Activated CD8-positive, alpha-beta T cell treated with anti-CD3 and anti-CD28 coated beads, Interleukin-2, amount 10 ng/mL, durations not matched to agents 7 days and 5 days (primary cell): ENCODE measurements around the gene ITM2A. TPM values are rescaled to one million over a fixed set of nuclear protein-coding genes. Genes with fewer than 3 reads are reported as not detected.

Experiments used
- ATAC-seq: fragments of 150-1000 bp; cut with Tn5 transposase; one replicate; pipeline ENCODE4 v1.10.0; 2021; ENCODE audit warnings: moderate library complexity
- CTCF ChIA-PET: fragments of 350-600 bp; sonication (Branson Sonifier 250); formaldehyde crosslinking; loops from one replicate; lab custom pipeline; 2021; ENCODE audit warnings: antibody characterized with exemption; lab: Charles Lee
- POLR2A ChIA-PET: fragments of 350-600 bp; sonication (Branson Sonifier 250); formaldehyde crosslinking; loops from one replicate; lab custom pipeline; 2021; ENCODE audit warnings: antibody characterized with exemption; lab: Charles Lee
- DNase-seq: peaks from one replicate; pipeline ENCODE4 v3.0.0-alpha.2; 2020
- H3K27ac Mint-ChIP-seq: one replicate; pipeline ENCODE4 v1.8.0; 2021; ENCODE audit warnings: mild to moderate bottlenecking, mixed read lengths
- H3K27me3 Mint-ChIP-seq: one replicate; pipeline ENCODE4 v1.8.0; 2021; ENCODE audit warnings: low read depth, mixed read lengths
- H3K36me3 Mint-ChIP-seq: one replicate; pipeline ENCODE4 v1.8.0; 2021; ENCODE audit warnings: low read depth, mixed read lengths
- H3K4me1 Mint-ChIP-seq: one replicate; pipeline ENCODE4 v1.8.0; 2021; ENCODE audit warnings: low read depth, mixed read lengths
- H3K4me3 Mint-ChIP-seq: one replicate; pipeline ENCODE4 v1.8.0; 2021; ENCODE audit warnings: mild to moderate bottlenecking, mixed read lengths
- H3K9me3 Mint-ChIP-seq: one replicate; pipeline ENCODE4 v1.8.0; 2022; ENCODE audit warnings: mixed read lengths; ENCODE audit not compliant: insufficient read depth
- total RNA-seq, 2 experiments: library from RNA; stranded (reverse); gene quantifications; one replicate each; pipeline ENCODE4 v1.2.3, GENCODE V29; 2021

The ITM2A gene
- total RNA-seq, 2 experiments from 2014 or later, result 74.3 to 75.9 TPM

DNA sequence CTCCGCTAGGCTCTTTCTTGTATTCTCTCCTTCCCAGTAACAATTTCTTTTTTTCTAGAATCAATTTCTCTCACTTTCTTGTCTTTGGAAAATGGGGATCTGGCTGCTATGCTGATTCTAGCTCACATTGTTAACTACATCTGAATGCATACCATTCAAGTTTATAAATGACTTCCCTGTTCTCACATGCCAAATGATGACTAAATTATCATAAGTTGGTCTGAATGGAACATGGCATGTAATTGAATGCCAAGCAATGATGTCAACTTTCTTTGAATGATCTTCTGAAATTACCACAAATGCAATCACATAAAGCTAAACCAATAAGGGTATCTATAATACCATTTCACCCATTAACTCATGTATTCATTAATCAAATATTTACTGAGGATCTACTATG, 2.7 kb upstream of the ITM2A start:
- peaks cover 32% of the 10 kb centered on the region for H3K4me1 Mint-ChIP-seq
- H3K9me3 Mint-ChIP-seq, result no peaks in the 10 kb centered on the region
- H3K36me3 Mint-ChIP-seq, result peaks cover 3% of the 10 kb centered on the region
- H3K4me3 Mint-ChIP-seq, result no peak overlapping the region
- H3K27me3 Mint-ChIP-seq, result no peaks in the 10 kb centered on the region
- CTCF ChIA-PET, result no interaction called here
- ATAC-seq, result no peak
- no peak overlapping the region for H3K27ac Mint-ChIP-seq
- POLR2A ChIA-PET, result no interaction called here
- no peak for DNase-seq

DNA sequence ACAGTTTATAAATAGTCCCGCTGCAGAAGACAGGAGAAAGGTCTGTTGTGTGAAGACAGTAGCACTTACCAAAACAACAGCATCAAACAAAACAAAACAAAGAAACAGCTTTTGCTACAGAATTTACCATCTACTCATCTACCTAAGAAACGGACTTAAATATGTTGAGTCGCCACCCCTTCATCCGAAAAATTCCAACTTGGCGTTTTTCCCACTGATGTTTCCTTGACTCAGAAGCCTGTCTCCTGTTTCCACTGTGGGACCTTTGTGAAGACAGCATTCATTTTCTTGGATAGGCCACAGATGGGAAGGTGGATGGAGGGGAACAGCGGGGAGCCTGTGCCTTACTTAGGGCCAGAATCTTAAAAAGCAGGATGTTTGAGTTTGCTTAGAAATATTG, 1.3 kb upstream of the ITM2A start:
- ChIA-PET CTCF (no interaction called here), POLR2A (no interaction called here)
- H3K4me1 Mint-ChIP-seq, result peaks cover 36% of the 10 kb centered on the region
- H3K36me3 Mint-ChIP-seq, result peaks cover 3% of the 10 kb centered on the region
- no peak overlapping the region for H3K27ac Mint-ChIP-seq
- no peak for DNase-seq
- no peaks in the 10 kb centered on the region for H3K27me3 Mint-ChIP-seq
- no peak overlapping the region for H3K4me3 Mint-ChIP-seq
- no peak for ATAC-seq
- no peaks in the 10 kb centered on the region for H3K9me3 Mint-ChIP-seq

DNA sequence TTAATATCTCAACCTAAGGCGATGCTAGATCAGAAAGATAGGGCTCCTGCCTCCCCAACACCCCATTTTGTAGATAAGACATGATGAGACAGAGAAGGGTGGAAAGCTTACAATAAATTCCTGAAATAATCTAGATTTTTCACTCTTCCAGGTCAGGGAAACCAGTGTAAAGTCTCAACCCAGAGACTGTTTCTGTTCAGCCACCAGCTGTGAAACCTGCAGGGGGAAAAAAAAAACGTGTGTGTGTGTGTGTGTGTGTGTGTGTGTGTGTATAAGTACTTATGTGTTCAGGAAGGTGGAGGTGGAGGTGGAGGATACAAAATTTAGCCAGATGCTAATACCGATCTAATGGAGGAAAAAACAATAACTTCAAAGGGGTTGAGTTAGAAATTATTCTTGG, 773 bp upstream of the ITM2A start:
- ChIA-PET POLR2A (no interaction called here), CTCF (no interaction called here)
- Mint-ChIP-seq H3K36me3 (peaks cover 5% of the 10 kb centered on the region), H3K4me1 (peaks cover 38% of the 10 kb centered on the region), H3K9me3 (no peaks in the 10 kb centered on the region), H3K27ac (peak overlapping the region; percentile 89), H3K4me3 (peak overlapping the region; percentile 84), H3K27me3 (no peaks in the 10 kb centered on the region)
- DNase-seq (no peak), ATAC-seq (no peak)

DNA sequence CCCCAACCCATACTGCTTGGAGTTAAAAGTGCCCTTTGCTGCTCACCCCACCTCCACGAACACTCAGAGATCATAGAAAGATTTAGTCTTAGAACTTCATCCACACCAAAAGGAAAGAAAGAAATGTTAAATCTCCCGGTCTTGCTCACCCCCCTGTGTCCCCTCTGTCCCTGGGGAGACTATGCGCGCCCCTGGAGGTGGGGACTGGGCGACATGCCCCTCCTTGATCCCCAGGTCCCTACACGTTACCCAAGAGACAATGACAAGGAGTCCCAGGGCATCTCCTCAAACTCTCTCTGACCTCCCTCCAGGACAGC, 620 bp downstream of the ITM2A start:
- Mint-ChIP-seq H3K36me3 (peaks cover 16% of the 10 kb centered on the region), H3K4me3 (peak overlapping the region; percentile 84), H3K9me3 (no peaks in the 10 kb centered on the region), H3K27me3 (no peaks in the 10 kb centered on the region), H3K4me1 (peaks cover 44% of the 10 kb centered on the region), H3K27ac (peak overlapping the region; percentile 89)
- ChIA-PET POLR2A (interaction anchor here (1.8 kb wide), 1 partner anchor 221 kb away, joined by 5 read pairs; no protein-coding TSS in a partner anchor), CTCF (interaction anchor here (0.6 to 1.2 kb wide), 3 partner anchors 21 to 291 kb away, joined by 3 to 7 read pairs (median 3); no protein-coding TSS in a partner anchor)
- ATAC-seq (peak; percentile 43), DNase-seq (no peak)

DNA sequence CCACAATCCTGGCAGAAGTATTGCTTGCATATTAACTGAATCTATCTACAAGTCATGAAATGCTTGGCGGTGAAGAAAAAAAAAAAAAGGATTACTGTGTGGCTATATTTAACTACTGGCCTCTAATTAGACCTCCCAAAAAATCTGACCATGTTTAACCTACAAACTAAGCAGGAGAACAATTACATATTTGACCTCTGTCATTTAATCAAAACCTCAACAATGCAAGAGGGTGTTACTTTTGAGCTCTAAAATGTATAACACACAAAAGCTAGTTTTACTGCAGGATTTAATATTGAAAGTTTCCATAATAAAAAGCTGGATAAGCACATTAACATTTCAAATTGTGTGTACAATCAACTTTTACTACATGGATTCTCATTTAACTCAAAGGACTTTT, 1.5 kb downstream of the ITM2A start:
- H3K27ac Mint-ChIP-seq, result peak overlapping the region; percentile 89
- ATAC-seq (no peak), DNase-seq (no peak)
- peaks cover 24% of the 10 kb centered on the region for H3K36me3 Mint-ChIP-seq
- no peaks in the 10 kb centered on the region for H3K9me3 Mint-ChIP-seq
- H3K4me3 Mint-ChIP-seq, result peak overlapping the region; percentile 84
- no peaks in the 10 kb centered on the region for H3K27me3 Mint-ChIP-seq
- CTCF ChIA-PET, result interaction anchor here (0.6 to 1.2 kb wide), 3 partner anchors 107 to 290 kb away, joined by 3 to 7 read pairs (median 4); no protein-coding TSS in a partner anchor
- H3K4me1 Mint-ChIP-seq, result peaks cover 44% of the 10 kb centered on the region
- POLR2A ChIA-PET, result interaction anchor here (1.8 kb wide), 1 partner anchor 220 kb away, joined by 5 read pairs; no protein-coding TSS in a partner anchor

DNA sequence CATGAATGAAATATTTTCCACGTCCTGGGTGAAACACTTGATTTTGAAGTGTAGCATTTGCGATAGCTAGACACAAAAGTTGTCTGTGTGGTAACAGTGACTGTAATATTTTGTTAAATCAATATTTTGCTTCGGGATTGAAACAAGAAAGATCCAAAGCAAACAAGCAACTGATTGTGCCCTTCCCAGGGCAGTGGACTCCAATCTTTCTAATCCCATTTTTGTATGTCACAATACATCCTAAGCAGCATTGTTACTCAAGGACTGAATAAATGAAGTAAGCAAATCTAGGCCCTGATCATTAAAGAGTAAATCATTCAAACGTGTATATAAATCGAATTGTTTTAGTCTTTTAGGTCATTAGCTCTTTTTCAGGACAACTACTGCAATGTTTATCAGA, 2.8 kb downstream of the ITM2A start:
- Mint-ChIP-seq H3K27me3 (no peaks in the 10 kb centered on the region), H3K36me3 (peaks cover 23% of the 10 kb centered on the region), H3K4me3 (peak overlapping the region; percentile 32), H3K9me3 (no peaks in the 10 kb centered on the region), H3K27ac (no peak overlapping the region), H3K4me1 (peaks cover 46% of the 10 kb centered on the region)
- CTCF ChIA-PET, result no interaction called here
- DNase-seq (no peak), ATAC-seq (no peak)
- POLR2A ChIA-PET, result no interaction called here

DNA sequence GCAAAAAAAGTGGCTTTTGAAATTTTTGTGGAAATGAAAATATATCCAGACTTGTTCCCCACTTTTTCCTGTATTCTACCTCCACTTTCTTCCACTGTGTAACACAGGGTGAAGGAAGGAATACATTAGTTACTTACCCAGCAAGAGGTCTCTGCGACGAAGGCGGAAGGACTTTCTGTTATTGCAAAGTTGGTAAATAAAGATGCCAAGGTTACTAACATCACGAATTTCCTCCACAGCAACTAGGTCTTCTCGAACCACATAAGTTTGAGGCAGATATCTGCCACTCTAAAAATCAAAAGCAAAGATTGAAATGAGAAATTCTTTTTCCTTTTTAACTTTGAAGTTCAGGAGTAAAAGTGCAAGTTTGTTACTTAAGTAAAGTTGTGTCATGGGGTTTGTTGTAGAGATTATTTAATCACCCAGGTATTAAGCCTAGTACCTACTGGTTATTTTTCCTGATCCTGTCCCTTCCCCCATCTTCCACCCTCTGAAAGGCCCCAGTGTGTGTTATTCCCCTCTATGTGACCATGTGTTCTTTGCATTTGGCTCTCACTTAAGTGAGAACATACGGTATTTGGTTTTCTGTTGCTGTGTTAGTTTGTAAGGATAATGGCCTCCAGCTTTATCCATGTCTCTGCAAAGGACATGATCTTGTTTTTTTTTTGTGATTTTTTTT, 5.8 kb downstream of the ITM2A start:
- ChIA-PET CTCF (no interaction called here), POLR2A (no interaction called here)
- ATAC-seq, result peak; percentile 39
- H3K9me3 Mint-ChIP-seq, result no peaks in the 10 kb centered on the region
- peak overlapping the region; percentile 17 for H3K4me3 Mint-ChIP-seq
- DNase-seq, result no peak
- H3K27ac Mint-ChIP-seq, result peak overlapping the region; percentile 19
- H3K27me3 Mint-ChIP-seq, result no peaks in the 10 kb centered on the region
- H3K36me3 Mint-ChIP-seq, result peaks cover 23% of the 10 kb centered on the region
- peaks cover 30% of the 10 kb centered on the region for H3K4me1 Mint-ChIP-seq

DNA sequence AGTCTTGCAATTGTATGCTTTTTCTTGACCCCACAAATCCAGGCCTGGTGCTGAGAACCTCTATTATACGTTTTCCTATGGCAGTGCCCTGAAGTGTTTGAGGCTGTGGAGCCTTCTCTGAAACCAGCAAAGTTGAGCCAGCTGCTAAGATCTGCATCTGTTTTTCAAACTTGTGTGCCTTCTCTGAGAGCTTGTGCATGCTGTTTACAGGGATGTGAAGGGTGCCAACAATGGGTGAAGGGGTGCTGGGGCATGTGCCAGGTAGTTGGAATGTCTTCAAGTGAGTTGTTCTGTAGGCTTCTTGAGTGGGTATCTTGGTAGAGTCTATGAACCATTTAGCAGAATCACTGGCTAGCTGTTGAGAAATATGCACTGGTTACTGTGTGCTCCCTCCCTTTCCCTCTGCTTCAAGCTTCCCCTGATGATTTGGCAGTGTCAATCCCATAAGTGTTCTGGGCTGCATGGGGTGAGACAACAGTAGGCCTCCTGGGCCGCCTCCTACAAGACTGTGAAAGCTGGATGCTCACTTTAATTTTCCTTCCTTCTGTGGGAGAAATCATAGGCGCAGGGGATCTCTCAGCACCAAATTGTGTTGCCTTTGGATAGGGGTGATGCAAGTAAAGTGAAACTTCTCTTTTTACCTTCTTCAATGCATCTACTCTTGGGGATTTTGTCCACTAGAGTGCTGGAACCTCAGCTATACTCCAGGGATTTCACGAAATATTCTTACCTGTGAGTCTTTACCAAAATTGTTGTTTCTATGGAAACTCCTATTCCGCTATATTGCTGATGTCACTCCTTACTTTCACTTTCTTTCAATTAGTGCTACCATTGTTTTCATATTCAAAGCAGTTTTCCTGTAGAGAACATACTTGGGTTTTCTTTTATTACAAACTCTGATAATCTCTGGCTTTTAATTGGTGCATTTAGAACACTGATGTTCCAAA, 30.0 kb downstream of the ITM2A start:
- CTCF ChIA-PET, result no interaction called here
- Mint-ChIP-seq H3K36me3 (peaks cover 3% of the 10 kb centered on the region), H3K27me3 (no peaks in the 10 kb centered on the region), H3K9me3 (no peaks in the 10 kb centered on the region), H3K4me1 (peaks cover 13% of the 10 kb centered on the region), H3K4me3 (peak overlapping the region; percentile 59), H3K27ac (peak overlapping the region; percentile 68)
- POLR2A ChIA-PET, result no interaction called here
- ATAC-seq (peak; percentile 36), DNase-seq (no peak)

DNA sequence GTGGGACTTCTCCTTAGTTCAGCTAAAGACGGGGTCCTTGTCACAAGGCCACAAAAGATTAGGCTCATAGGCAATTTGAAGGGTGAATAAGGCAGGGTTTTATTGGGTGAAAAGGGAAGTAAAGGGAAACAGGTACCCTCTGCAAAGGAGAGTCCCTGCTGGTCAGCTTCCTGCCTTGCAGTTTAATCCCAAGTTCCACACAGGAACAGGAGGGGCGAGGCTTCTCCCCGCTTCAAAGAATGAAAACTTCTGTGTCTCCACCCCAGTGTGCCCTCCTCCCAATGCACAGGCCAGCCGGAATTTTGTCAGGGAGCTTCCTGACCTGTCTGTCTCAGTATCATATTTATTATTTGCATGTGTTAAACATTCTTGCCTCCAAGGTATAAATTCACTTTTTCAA, 37.1 kb downstream of the ITM2A start:
- no peak for DNase-seq
- H3K4me3 Mint-ChIP-seq, result no peak overlapping the region
- H3K27me3 Mint-ChIP-seq, result no peaks in the 10 kb centered on the region
- peaks cover 5% of the 10 kb centered on the region for H3K4me1 Mint-ChIP-seq
- no peak for ATAC-seq
- no peaks in the 10 kb centered on the region for H3K9me3 Mint-ChIP-seq
- POLR2A ChIA-PET, result no interaction called here
- CTCF ChIA-PET, result no interaction called here
- H3K27ac Mint-ChIP-seq, result no peak overlapping the region
- H3K36me3 Mint-ChIP-seq, result no peaks in the 10 kb centered on the region

DNA sequence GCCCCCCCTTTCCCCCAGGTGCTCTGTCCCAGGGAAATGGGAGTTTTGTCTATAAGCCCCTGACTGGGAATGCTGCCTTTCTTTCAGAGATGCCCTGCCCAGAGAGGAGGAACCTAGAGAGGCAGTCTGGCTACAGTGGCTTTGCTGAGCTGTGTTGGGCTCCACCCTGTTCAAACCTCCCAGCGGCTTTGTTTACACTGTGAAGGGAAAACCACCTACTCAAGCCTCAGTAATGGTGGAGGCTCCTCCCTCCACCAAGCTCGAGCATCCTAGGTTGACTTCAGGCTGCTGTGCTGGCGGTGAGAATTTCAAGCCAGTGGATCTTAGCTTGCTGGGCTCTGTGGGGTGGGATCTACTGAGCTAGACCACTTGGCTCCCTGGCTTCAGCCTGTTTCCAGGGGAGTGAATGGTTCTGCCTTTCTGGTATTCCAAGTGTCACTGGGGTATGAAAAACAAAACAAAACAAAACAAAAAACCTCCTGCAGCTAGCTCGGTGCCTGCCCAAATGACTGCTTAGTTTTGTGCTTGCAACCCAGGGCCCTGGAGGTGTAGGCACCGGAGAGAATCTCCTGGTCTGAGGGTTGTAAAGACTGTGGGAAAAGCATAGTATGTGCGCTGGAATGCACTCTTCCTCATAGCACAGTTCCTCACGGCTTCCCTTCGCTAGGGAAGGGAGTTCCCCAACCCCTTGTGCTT, 41.7 kb downstream of the ITM2A start:
- Mint-ChIP-seq H3K27me3 (no peaks in the 10 kb centered on the region), H3K4me1 (peaks cover 7% of the 10 kb centered on the region), H3K9me3 (no peaks in the 10 kb centered on the region), H3K36me3 (no peaks in the 10 kb centered on the region), H3K27ac (no peak overlapping the region), H3K4me3 (peak overlapping the region; percentile 43)
- ChIA-PET CTCF (no interaction called here), POLR2A (no interaction called here)
- ATAC-seq, result peak; percentile 30
- peak; percentile 41 for DNase-seq
